Liver (tissue), 9 donors: Measurements from ENCODE around the gene OR6T1. TPM values are rescaled to one million over a fixed set of nuclear protein-coding genes. Genes with fewer than 3 reads are reported as not detected.

Experiments
- DNase-seq: peaks from one replicate; pipeline ENCODE4 v3.0.0-alpha.2; 2017; ENCODE audit warnings: low spot score
- H3K27ac ChIP-seq, 2 donors: one replicate each; pipeline ENCODE4 v1.7.0; 2013; ENCODE audit warnings: inconsistent platforms in 2 of 2, low read length in 2 of 2, control low read depth in 1 of 2, low read depth in 1 of 2, mild to moderate bottlenecking in 1 of 2
- H3K27me3 ChIP-seq, 4 donors: one replicate each; pipeline versions ENCODE4 v1.6.1 to v1.7.0; 2013; ENCODE audit warnings: low read length in 3 of 4, inconsistent platforms in 1 of 4, mild to moderate bottlenecking in 1 of 4, moderate library complexity in 1 of 4; ENCODE audit not compliant: control insufficient read depth in 4 of 4, insufficient read depth in 4 of 4
- H3K36me3 ChIP-seq, 4 donors: one replicate each; pipeline versions ENCODE4 v1.6.1 to v1.7.0; 2013; ENCODE audit warnings: low read length in 3 of 4, mild to moderate bottlenecking in 3 of 4, low read depth in 1 of 4, moderate library complexity in 1 of 4; ENCODE audit not compliant: control insufficient read depth in 4 of 4, insufficient read depth in 3 of 4
- H3K4me1 ChIP-seq, 4 donors: one replicate each; pipeline versions ENCODE4 v1.6.1 to v1.7.0; 2013; ENCODE audit warnings: low read length in 3 of 4, mild to moderate bottlenecking in 3 of 4, moderate library complexity in 1 of 4; ENCODE audit not compliant: control insufficient read depth in 4 of 4, insufficient read depth in 4 of 4
- H3K4me3 ChIP-seq, 3 donors: one replicate each; pipeline versions ENCODE4 v1.6.1 to v1.7.0; 2013; ENCODE audit warnings: low read length in 3 of 3, control low read depth in 1 of 3, low read depth in 1 of 3, mild to moderate bottlenecking in 1 of 3
- H3K9ac ChIP-seq, 2 donors: one replicate each; pipeline ENCODE4 v1.7.0; 2013; ENCODE audit warnings: low read length in 2 of 2, mild to moderate bottlenecking in 2 of 2, moderate library complexity in 2 of 2, control low read depth in 1 of 2, low read depth in 1 of 2
- H3K9me3 ChIP-seq, 4 donors: one replicate each; pipeline versions ENCODE4 v1.6.1 to v1.7.0; 2013; ENCODE audit warnings: low read length in 3 of 4; ENCODE audit not compliant: control insufficient read depth in 4 of 4
- ATF3 ChIP-seq: IDR thresholded peaks from 2 replicates; pipeline ENCODE4 v1.6.1; 2016; ENCODE audit warnings: antibody characterized with exemption
- CTCF ChIP-seq: fragments of 150-350 bp; IDR thresholded peaks from 2 replicates; pipeline ENCODE4 v1.5.1; 2017; ENCODE audit warnings: improper control_type of control experiment, low read depth, low read length; ENCODE audit not compliant: missing input control
- EGR1 ChIP-seq, 2 donors: IDR thresholded peaks; 2 replicates each; pipeline ENCODE4 v1.6.1; 2016 to 2018; ENCODE audit warnings: antibody characterized with exemption in 2 of 2, low read depth in 2 of 2
- FOXA1 ChIP-seq: IDR thresholded peaks from 2 replicates; pipeline ENCODE4 v1.6.1; 2016; ENCODE audit warnings: antibody characterized with exemption
- GABPA ChIP-seq, 2 donors: IDR thresholded peaks in 1 of 2; conservative IDR thresholded peaks in 1 of 2; 2 replicates each; pipeline ENCODE4 v1.6.1; 2016; ENCODE audit warnings: antibody characterized with exemption in 2 of 2, mild to moderate bottlenecking in 1 of 2, moderate library complexity in 1 of 2
- HNF4A ChIP-seq, 2 donors: conservative IDR thresholded peaks; 2 replicates each; pipeline ENCODE4 v1.6.1; 2016; ENCODE audit warnings: antibody characterized with exemption in 2 of 2, mild to moderate bottlenecking in 2 of 2
- HNF4G ChIP-seq: IDR thresholded peaks from 2 replicates; pipeline ENCODE4 v1.6.1; 2016; ENCODE audit warnings: antibody characterized with exemption
- MAX ChIP-seq: IDR thresholded peaks from 2 replicates; pipeline ENCODE4 v1.6.1; 2016; ENCODE audit warnings: antibody characterized with exemption
- RAD21 ChIP-seq, 2 donors: IDR thresholded peaks; 2 replicates each; pipeline ENCODE4 v1.6.1; 2016; ENCODE audit warnings: antibody characterized with exemption in 2 of 2, mild to moderate bottlenecking in 2 of 2
- REST ChIP-seq: IDR thresholded peaks from 2 replicates; pipeline ENCODE4 v1.6.1; 2016; ENCODE audit warnings: antibody characterized with exemption, mild to moderate bottlenecking
- RXRA ChIP-seq, 2 donors: IDR thresholded peaks; 2 replicates each; pipeline ENCODE4 v1.6.1; 2017 to 2018; ENCODE audit warnings: antibody characterized with exemption in 2 of 2, mild to moderate bottlenecking in 1 of 2
- TAF1 ChIP-seq: conservative IDR thresholded peaks from 2 replicates; pipeline ENCODE4 v1.6.1; 2016; ENCODE audit warnings: antibody characterized with exemption, mild to moderate bottlenecking
- YY1 ChIP-seq: IDR thresholded peaks from 2 replicates; pipeline ENCODE4 v1.6.1; 2016; ENCODE audit warnings: antibody characterized with exemption, mild to moderate bottlenecking
- ZBTB33 ChIP-seq: IDR thresholded peaks from 2 replicates; pipeline ENCODE4 v1.6.1; 2016; ENCODE audit warnings: antibody characterized with exemption
- WGBS: extraction: QIAGEN DNeasy Blood & Tissue Kit; methylation state at CpG from one replicate; pipeline ENCODE4 v1.1.7; 2013; 5-methylcytosine and 5-hydroxymethylcytosine counted together
- polyA plus RNA-seq, 2 donors: library from polyadenylated mRNA; stranded (reverse) in 1 of 2; unstranded in 1 of 2; fragments of 200-250 nt in 1 of 2; fragments of >200 nt in 1 of 2; fragmentation: Nextera tagmentation in 1 of 2; extraction: Ambion mirVana in 1 of 2; gene quantifications; one replicate each; pipeline versions ENCODE4 v1.2.1 to v1.2.3, GENCODE V29; 2013 to 2015
- total RNA-seq, 2 donors: library from RNA; depleted of rRNA; stranded (reverse); fragments of >200 nt; gene quantifications; one replicate each; pipeline ENCODE4 v1.2.3, GENCODE V29; 2014
- donor health status: healthy.
- donor health status: healthy.
- donor health status: healthy.
- donor health status: healthy.
- donor health status: healthy.

OR6T1 gene
- total and polyA plus RNA-seq, 4 donors, result not detected

- Histone ChIP-seq H3K4me1 (no peaks in the 10 kb centered on the region), H3K9ac (no peak within 1 kb of the TSS), H3K27me3 (no peaks in the 10 kb centered on the region), H3K9me3 (no peaks in the 10 kb centered on the region), H3K36me3 (no peaks in the 10 kb centered on the region), H3K4me3 (no peak within 1 kb of the TSS), H3K27ac (no peak within 1 kb of the TSS)
- no peak for DNase-seq
- TF ChIP-seq GABPA (IDR thresholded peaks at IDR 0.05 in 1 of 2, conservative IDR thresholded peaks at IDR 0.05 in 1 of 2) (no peak), HNF4G (no peak), MAX (no peak), EGR1 (IDR thresholded peaks at IDR 0.05; ENCODE audit: low read depth in 2 of 2) (no peak), HNF4A (conservative IDR thresholded peaks at IDR 0.05) (no peak), FOXA1 (no peak), REST (no peak), CTCF (no peak), TAF1 (no peak), ATF3 (no peak), RAD21 (IDR thresholded peaks at IDR 0.05) (no peak), YY1 (no peak)
These were observed 34.2 kb upstream of the OR6T1 start, which contains the start of gene OR10S1 for GRCh38 chr11:123977731-123978347. Gene OR10S1 (minus strand): TSS chr11:123977781. CDS start chr11:123977664, 117 bp downstream.

- Histone ChIP-seq H3K27ac (no peak overlapping the region), H3K36me3 (no peaks in the 10 kb centered on the region), H3K9me3 (no peaks in the 10 kb centered on the region), H3K9ac (no peak overlapping the region), H3K27me3 (no peaks in the 10 kb centered on the region), H3K4me1 (no peaks in the 10 kb centered on the region), H3K4me3 (no peak overlapping the region)
- no peak for DNase-seq
- 86% methylated on average over 18 of the region's 18 CpGs for whole genome bisulfite sequencing
- TF ChIP-seq YY1, result no peak
- no peak for TF ChIP-seq ATF3
- no peak for TF ChIP-seq RAD21 (IDR thresholded peaks at IDR 0.05)
- no peak for TF ChIP-seq MAX
- no peak for TF ChIP-seq RXRA (IDR thresholded peaks at IDR 0.05)
- no peak for TF ChIP-seq GABPA (IDR thresholded peaks at IDR 0.05 in 1 of 2, conservative IDR thresholded peaks at IDR 0.05 in 1 of 2)
- no peak for TF ChIP-seq REST
- no peak for TF ChIP-seq EGR1 (IDR thresholded peaks at IDR 0.05; ENCODE audit: low read depth in 2 of 2)
- no peak for TF ChIP-seq ZBTB33
These were observed 33.3 kb upstream of the OR6T1 start for GRCh38 chr11:123976770-123977560.
